Stomach (tissue), 9 donors: ENCODE data around the gene MUC20. TPM values are rescaled to one million over a fixed set of nuclear protein-coding genes. Genes with fewer than 3 reads are reported as not detected.
"Not testable (repeated sequence)": the region's sequence is repeated elsewhere in the genome, so short reads cannot be mapped to it uniquely, and the experiment has no call there.

Source experiments
- DNase-seq, 2 donors: peaks; one replicate each; pipeline versions ENCODE4 v3.0.0 to v3.0.0-alpha.2; 2013 to 2019
- H3K27ac ChIP-seq, 5 donors: fragments of 200-600 bp in 4 of 5; sonication (generic) in 4 of 5; one replicate each; pipeline ENCODE4 v1.5.1; 2013 to 2019; ENCODE audit warnings: mild to moderate bottlenecking in 1 of 5, moderate library complexity in 1 of 5
- H3K27me3 ChIP-seq, 3 donors: fragments of 200-600 bp; sonication (generic); one replicate each; pipeline ENCODE4 v1.5.1; 2017 to 2019; ENCODE audit warnings: mixed run types in 1 of 3
- H3K36me3 ChIP-seq, 4 donors: fragments of 200-600 bp; sonication (generic); 1 replicate in 3 of 4; 2 replicates in 1 of 4; pipeline ENCODE4 v1.5.1; 2016 to 2019
- H3K4me1 ChIP-seq, 4 donors: fragments of 200-600 bp; sonication (generic); one replicate each; pipeline ENCODE4 v1.5.1; 2016 to 2019
- H3K4me3 ChIP-seq, 4 donors: fragments of 200-600 bp; sonication (generic) in 3 of 4; one replicate each; pipeline ENCODE4 v1.5.1; 2016 to 2019; ENCODE audit warnings: mild to moderate bottlenecking in 1 of 4
- H3K9me3 ChIP-seq, 4 donors: fragments of 200-600 bp; sonication (generic); one replicate each; pipeline ENCODE4 v1.5.1; 2016 to 2019
- EP300 ChIP-seq: sonication (generic); formaldehyde crosslinking; IDR thresholded peaks from one replicate; pipeline ENCODE4 v1.6.1; 2017; ENCODE audit warnings: antibody characterized with exemption
- POLR2A ChIP-seq, 4 donors: fragments of 450-650 bp; IDR thresholded peaks; one replicate each; pipeline ENCODE4 v1.6.1; 2016; ENCODE audit warnings: antibody characterized with exemption in 4 of 4, control low read depth in 2 of 4, mild to moderate bottlenecking in 1 of 4, moderate library complexity in 1 of 4
- POLR2AphosphoS5 ChIP-seq, 3 donors: sonication (generic); formaldehyde crosslinking; IDR thresholded peaks; one replicate each; pipeline ENCODE4 v1.6.1; 2016; ENCODE audit warnings: antibody characterized with exemption in 3 of 3
- WGBS, 5 donors: extraction: QIAGEN DNeasy Blood & Tissue Kit in 3 of 5; methylation state at CpG; one replicate each; pipeline versions ENCODE4 v1.1.5 to v1.1.7; 2013 to 2018; 5-methylcytosine and 5-hydroxymethylcytosine counted together
- intact Hi-C: fragments of 100-400 bp; cut with DNase I; formaldehyde crosslinking; loops from one replicate; pipeline ENCODE4 v1.15.1; 2023; ENCODE audit warnings: low total_unique reads
- polyA plus RNA-seq, 3 donors: library from polyadenylated mRNA; stranded (reverse); fragments of 200-250 nt; gene quantifications; one replicate each; pipeline ENCODE4 v1.2.3, GENCODE V29; 2013
- total RNA-seq, 5 donors: library from RNA; depleted of rRNA; stranded (reverse); fragments of >200 nt; gene quantifications; one replicate each; pipeline versions ENCODE4 v1.1.0 to v1.2.3, GENCODE V29; 2014 to 2016
- TF ChIP-seq, protein P1 (sequence below), 7 experiments: fragments of 450-650 bp in 4 of 7; fragments of 200-600 bp in 3 of 7; sonication (generic) in 3 of 7; IDR thresholded peaks; one replicate each; pipeline ENCODE4 v1.5.1; 2016 to 2019; ENCODE audit warnings: antibody characterized with exemption in 7 of 7, control low read depth in 2 of 7, mild to moderate bottlenecking in 1 of 7
- donor health status: healthy with polysubstance abuse.
- donor health status: Bipolar disorder and iron deficiency.
- donor health status: healthy.

The MUC20 gene
- total and polyA plus RNA-seq, 8 donors, result 3.8 to 64.8 (median 17.1) TPM

DNA sequence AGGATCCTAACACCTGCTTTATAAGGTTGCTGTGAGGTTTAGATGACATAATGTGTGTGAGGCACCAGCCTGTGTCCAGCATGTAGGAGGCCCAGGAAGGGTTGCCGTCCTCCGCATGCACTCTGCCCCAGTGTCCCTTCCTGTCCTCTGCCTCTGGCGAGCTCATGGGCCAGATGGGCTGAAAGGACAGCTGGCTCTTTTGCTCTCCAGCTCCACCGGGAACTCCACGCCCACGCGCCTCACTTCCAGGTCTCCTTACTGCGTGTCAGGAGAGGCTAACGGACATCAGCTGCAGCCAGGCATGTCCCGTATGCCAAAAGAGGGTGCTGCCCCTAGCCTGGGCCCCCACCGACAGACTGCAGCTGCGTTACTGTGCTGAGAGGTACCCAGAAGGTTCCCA is 12.2 kb downstream of the MUC20 start:
- DNase-seq, result peak in 1 of 2 donors; percentile 54
- H3K27me3 ChIP-seq, result no peaks in the 10 kb centered on the region
- peaks cover 0 to 2% (median under 1%) of the 10 kb centered on the region in 4 donors for H3K4me1 ChIP-seq
- H3K36me3 ChIP-seq, result peaks cover 0 to 81% (median 44%) of the 10 kb centered on the region in 4 donors
- no peak overlapping the region for H3K27ac ChIP-seq
- intact Hi-C loops, result no loop called here
- 74 to 78% (median 75%) methylated on average over 12 of the region's 12 CpGs for WGBS, 5 donors
- TF ChIP-seq POLR2AphosphoS5 (IDR thresholded peaks at IDR 0.05), result no peak
- no peak for TF ChIP-seq POLR2A (IDR thresholded peaks at IDR 0.05)
- TF ChIP-seq, protein P1, sequence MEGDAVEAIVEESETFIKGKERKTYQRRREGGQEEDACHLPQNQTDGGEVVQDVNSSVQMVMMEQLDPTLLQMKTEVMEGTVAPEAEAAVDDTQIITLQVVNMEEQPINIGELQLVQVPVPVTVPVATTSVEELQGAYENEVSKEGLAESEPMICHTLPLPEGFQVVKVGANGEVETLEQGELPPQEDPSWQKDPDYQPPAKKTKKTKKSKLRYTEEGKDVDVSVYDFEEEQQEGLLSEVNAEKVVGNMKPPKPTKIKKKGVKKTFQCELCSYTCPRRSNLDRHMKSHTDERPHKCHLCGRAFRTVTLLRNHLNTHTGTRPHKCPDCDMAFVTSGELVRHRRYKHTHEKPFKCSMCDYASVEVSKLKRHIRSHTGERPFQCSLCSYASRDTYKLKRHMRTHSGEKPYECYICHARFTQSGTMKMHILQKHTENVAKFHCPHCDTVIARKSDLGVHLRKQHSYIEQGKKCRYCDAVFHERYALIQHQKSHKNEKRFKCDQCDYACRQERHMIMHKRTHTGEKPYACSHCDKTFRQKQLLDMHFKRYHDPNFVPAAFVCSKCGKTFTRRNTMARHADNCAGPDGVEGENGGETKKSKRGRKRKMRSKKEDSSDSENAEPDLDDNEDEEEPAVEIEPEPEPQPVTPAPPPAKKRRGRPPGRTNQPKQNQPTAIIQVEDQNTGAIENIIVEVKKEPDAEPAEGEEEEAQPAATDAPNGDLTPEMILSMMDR (IDR thresholded peaks at IDR 0.05), result no peak
- TF ChIP-seq EP300, result no peak
- no peak overlapping the region for H3K4me3 ChIP-seq
- no peaks in the 10 kb centered on the region for H3K9me3 ChIP-seq

DNA sequence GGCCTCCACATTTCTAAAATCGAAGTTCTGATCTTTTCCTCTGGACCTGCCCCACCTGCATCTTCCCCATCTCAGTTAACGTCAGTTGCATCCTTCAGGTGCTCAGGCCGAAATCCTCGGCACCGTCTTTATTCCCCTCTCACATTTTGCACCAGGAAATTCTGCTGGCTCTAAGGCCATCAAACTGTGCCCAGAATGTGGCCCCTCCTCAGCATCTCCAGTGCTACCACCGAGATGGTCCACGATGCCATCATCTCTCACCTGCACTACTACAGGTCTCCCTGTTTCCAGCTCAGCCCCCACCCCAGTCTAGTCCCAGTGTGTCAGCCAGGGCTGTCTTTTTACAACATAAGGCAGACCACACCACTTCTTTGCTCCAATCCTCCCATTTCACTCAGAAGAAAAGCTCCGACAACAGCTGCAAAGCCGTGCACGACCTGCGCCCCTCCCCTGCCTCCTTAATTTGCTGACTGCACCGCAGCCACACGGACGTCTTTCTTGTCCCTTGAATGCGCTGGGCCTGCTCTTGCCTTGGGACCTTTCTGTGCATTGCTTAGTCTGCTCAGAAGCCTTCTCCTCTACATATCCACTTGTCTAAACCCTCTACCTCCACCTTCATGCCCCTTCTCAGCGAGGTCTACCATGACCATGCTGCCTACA is 14.4 kb downstream of the MUC20 start:
- H3K36me3 ChIP-seq, result peaks cover 0 to 78% (median 37%) of the 10 kb centered on the region in 4 donors

DNA sequence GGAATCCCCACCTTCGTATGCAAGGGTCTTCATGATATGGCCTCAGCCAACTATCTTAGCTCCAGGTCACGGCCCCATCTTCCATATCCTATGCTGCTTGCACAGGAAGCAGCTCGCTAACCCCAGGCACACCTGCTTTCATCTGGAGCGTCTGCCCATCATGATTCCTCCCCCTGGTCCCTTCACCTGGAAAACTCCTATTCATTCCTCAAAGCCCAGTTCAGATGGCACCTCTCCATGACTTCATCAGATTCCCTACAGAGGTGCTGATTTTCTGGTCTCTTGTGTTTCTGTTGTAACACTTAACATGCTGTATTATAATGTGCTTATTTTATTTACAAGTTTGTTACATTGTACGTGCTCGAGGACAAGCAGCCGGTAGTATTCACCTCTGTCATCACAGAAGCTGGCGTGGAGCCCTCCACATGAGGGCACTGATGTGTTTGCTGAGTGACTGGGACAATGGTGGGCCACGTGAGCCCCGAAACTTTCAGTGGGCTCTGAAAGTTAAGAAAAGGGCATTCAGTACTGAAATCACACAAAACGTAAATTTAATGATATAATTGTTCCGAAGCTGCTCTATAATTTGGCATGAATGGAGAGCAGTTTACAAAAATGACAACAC is 16.2 kb downstream of the MUC20 start:
- Histone ChIP-seq H3K4me3 (no peak overlapping the region), H3K36me3 (peaks cover 0 to 60% (median 28%) of the 10 kb centered on the region in 4 donors), H3K27ac (no peak overlapping the region), H3K27me3 (peaks cover 0 to 6% (median 0%) of the 10 kb centered on the region in 3 donors), H3K4me1 (no peaks in the 10 kb centered on the region), H3K9me3 (no peaks in the 10 kb centered on the region)
- intact Hi-C loops, result no loop called here
- TF ChIP-seq EP300 (no peak), POLR2AphosphoS5 (IDR thresholded peaks at IDR 0.05) (no peak), POLR2A (IDR thresholded peaks at IDR 0.05) (no peak)
- TF ChIP-seq, protein P1 (IDR thresholded peaks at IDR 0.05), result no peak
- WGBS, 5 donors, result 87 to 93% (median 90%) methylated on average over 12 of the region's 12 CpGs
- no peak for DNase-seq

More for the DNA sequence above, 14.4 kb downstream of the MUC20 start:
- no peak for TF ChIP-seq POLR2A (IDR thresholded peaks at IDR 0.05)
- TF ChIP-seq POLR2AphosphoS5 (IDR thresholded peaks at IDR 0.05), result no peak
- TF ChIP-seq, protein P1 (IDR thresholded peaks at IDR 0.05), result no peak
- no peak for TF ChIP-seq EP300
- intact Hi-C loops, result no loop called here
- WGBS, 5 donors, result 77 to 82% (median 79%) methylated on average over 16 of the region's 16 CpGs
- Histone ChIP-seq H3K27me3 (no peaks in the 10 kb centered on the region), H3K9me3 (no peaks in the 10 kb centered on the region), H3K4me3 (no peak overlapping the region), H3K27ac (no peak overlapping the region), H3K4me1 (no peaks in the 10 kb centered on the region)
- no peak for DNase-seq

DNA sequence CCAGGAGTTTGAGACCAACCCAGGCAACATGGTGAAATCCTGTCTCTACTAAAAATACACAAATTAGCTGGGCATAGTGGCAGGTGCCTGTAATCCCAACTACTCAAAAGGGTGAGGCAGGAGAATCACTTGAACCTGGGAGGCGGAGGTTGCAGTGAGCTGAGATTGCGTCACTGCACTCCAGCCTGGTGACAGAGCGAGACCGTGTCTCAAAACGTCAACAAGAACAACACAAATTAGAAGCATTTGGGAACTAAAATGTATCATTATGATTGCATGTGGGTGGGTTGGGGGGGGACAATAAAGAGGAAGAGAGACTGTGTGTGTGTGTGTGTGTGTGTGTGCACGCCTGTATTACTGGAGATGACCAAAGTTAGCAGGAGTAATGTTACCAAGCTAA is 17.0 kb downstream of the MUC20 start:
- H3K9me3 ChIP-seq, H3K4me1 ChIP-seq, H3K4me3 ChIP-seq, H3K27me3 ChIP-seq, H3K27ac ChIP-seq, intact Hi-C loops, DNase-seq: not testable (repeated sequence)
- peaks cover 0 to 52% (median 23%) of the 10 kb centered on the region in 4 donors for H3K36me3 ChIP-seq
- WGBS, 5 donors, result 84 to 91% (median 86%) methylated on average over 6 of the region's 6 CpGs
